Esophagus muscularis mucosa (tissue), 3 donors: Measurements from ENCODE around the gene JADE2.

Experiments
- EP300 ChIP-seq: sonication (generic); formaldehyde crosslinking; IDR thresholded peaks from one replicate; pipeline ENCODE4 v1.6.1; 2017; ENCODE audit warnings: antibody characterized with exemption
- TF ChIP-seq, protein P1 (sequence below), 3 experiments: fragments of 200-600 bp in 2 of 3; fragments of 450-650 bp in 1 of 3; sonication (generic) in 2 of 3; IDR thresholded peaks; one replicate each; pipeline ENCODE4 v1.5.1; 2017 to 2019; ENCODE audit warnings: antibody characterized with exemption in 3 of 3, mild to moderate bottlenecking in 2 of 3, moderate library complexity in 1 of 3

DNA sequence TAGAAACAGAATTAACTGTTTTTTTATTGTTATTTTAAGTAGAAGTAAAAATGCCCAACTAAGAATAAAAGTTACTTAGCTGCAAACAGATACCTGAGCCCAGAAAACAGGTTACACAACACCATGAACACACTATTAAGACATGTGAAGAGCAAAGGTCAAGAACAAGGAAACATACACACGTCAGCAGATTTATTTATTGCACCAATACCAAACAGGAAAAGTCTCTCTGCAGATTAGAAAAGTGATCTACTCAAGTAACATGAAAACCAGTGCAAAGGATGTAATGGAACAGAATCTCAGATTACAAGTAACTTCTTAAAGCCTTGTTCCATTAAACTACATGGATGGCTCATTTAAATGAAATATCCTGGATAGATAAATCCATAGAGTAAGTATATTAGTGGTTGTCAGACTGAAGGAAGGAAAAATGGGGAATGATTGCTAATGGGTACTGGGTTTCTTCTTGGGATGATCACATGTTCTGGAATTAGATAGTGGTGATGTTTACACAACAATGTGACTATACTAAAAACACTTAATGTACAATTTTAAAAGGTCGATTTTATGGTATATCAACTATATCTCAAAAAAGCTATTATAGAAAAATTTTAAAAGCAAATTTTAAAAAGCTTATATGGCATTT is 101.0 kb downstream of the JADE2 start:
- TF ChIP-seq, protein P1, sequence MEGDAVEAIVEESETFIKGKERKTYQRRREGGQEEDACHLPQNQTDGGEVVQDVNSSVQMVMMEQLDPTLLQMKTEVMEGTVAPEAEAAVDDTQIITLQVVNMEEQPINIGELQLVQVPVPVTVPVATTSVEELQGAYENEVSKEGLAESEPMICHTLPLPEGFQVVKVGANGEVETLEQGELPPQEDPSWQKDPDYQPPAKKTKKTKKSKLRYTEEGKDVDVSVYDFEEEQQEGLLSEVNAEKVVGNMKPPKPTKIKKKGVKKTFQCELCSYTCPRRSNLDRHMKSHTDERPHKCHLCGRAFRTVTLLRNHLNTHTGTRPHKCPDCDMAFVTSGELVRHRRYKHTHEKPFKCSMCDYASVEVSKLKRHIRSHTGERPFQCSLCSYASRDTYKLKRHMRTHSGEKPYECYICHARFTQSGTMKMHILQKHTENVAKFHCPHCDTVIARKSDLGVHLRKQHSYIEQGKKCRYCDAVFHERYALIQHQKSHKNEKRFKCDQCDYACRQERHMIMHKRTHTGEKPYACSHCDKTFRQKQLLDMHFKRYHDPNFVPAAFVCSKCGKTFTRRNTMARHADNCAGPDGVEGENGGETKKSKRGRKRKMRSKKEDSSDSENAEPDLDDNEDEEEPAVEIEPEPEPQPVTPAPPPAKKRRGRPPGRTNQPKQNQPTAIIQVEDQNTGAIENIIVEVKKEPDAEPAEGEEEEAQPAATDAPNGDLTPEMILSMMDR (IDR thresholded peaks at IDR 0.05) = no peak
- TF ChIP-seq EP300 = no peak
